Measurements from ENCODE around the gene TCF3.

GRCh38 chr19:1649706-1650649, 2.4 kb downstream of the TCF3 start:
- TF ChIP-seq ZNF274 (IDR thresholded peaks at IDR 0.05; ENCODE audit: low read depth, low read length), result no peak
- TF ChIP-seq YY1 (IDR thresholded peaks at IDR 0.05; ENCODE audit: insufficient read depth, insufficient read length), result no peak
- no peak for TF ChIP-seq SUZ12 (IDR thresholded peaks at IDR 0.05; ENCODE audit: extremely low read depth, insufficient read depth, insufficient read length)
